HepG2 (cell line): ENCODE measurements around the gene THRAP3. TPM values are rescaled to one million over a fixed set of nuclear protein-coding genes. Genes with fewer than 3 reads are reported as not detected.
A peak's percentile ranks its signal among the peaks of the same experiment; 100 is the strongest.

Source experiments
- ATAC-seq: fragments of 200-7000 bp; cut with Tn5 transposase; 3 replicates; pipeline ENCODE4 v1.9.1; 2020; ENCODE audit warnings: mild to moderate bottlenecking, moderate library complexity
- BruUV-seq: library from RNA; stranded (reverse); fragments of 400-500 nt; replicated peaks from 2 replicates; lab custom pipeline; 2021; lab: Mats Ljungman, UMichigan
- CTCF ChIA-PET: fragments of 300-600 bp; formaldehyde crosslinking; extraction: SDS; loops from one replicate; lab custom pipeline; 2021; ENCODE audit warnings: low total read pairs, inconsistent platforms, low intra/inter-chr PET ratio; lab: Yijun Ruan, JAX
- POLR2A ChIA-PET: fragments of 350-600 bp; sonication (Branson Sonifier 250); formaldehyde crosslinking; loops from one replicate; lab custom pipeline; 2020; ENCODE audit warnings: antibody characterized with exemption, inconsistent platforms; lab: Yijun Ruan, JAX
- DNase-seq: peaks from one replicate; pipeline ENCODE4 v3.0.0-alpha.2; 2015; ENCODE audit warnings: low spot score
- FAIRE-seq: peaks from 3 replicates; lab custom pipeline; 2011; peaks lifted over from hg19 to GRCh38; lab: Jason Lieb, UNC
- H2AFZ ChIP-seq: one replicate; pipeline ENCODE4 v1.6.1; 2011; ENCODE audit warnings: low read length, inconsistent platforms
- H3K27ac ChIP-seq: fragments of 300-600 bp; 3 replicates; pipeline ENCODE4 v1.8.0; 2011; ENCODE audit warnings: mixed run types, mild to moderate bottlenecking, mixed read lengths, low read length, inconsistent platforms; ENCODE audit not compliant: insufficient read depth; ENCODE audit errors: extremely low read length
- H3K27me3 ChIP-seq, 2 experiments: fragments of 200-600 bp in 1 of 2; 2 replicates in 1 of 2; 3 replicates in 1 of 2; pipeline versions ENCODE4 v1.6.0 to v1.8.0; 2011; ENCODE audit warnings: low read length in 2 of 2, mild to moderate bottlenecking in 2 of 2, moderate library complexity in 2 of 2, inconsistent platforms in 1 of 2; ENCODE audit not compliant: insufficient read depth in 2 of 2, control insufficient read depth in 1 of 2
- H3K36me3 ChIP-seq, 2 experiments: fragments of 200-600 bp in 1 of 2; replicated peaks in 1 of 2; 2 replicates in 1 of 2; 3 replicates in 1 of 2; pipeline versions ENCODE4 v1.5.1 to v1.8.0; 2011; ENCODE audit warnings: low read length in 2 of 2, inconsistent platforms in 1 of 2; ENCODE audit not compliant: insufficient read depth in 2 of 2, control insufficient read depth in 1 of 2
- H3K4me1 ChIP-seq: 2 replicates; pipeline ENCODE4 v1.5.1; 2012; ENCODE audit warnings: low read length, inconsistent platforms; ENCODE audit not compliant: insufficient read depth
- H3K4me2 ChIP-seq: 2 replicates; pipeline ENCODE4 v1.6.0; 2011; ENCODE audit warnings: low read depth, low read length, inconsistent platforms
- H3K4me3 ChIP-seq, 3 experiments: fragments of 200-600 bp in 1 of 3; sonication (generic), shearing (Covaris generic) in 1 of 3; replicated peaks in 1 of 3; 2 replicates each; pipeline ENCODE4 v1.5.1; 2011 to 2016; ENCODE audit warnings: low read length in 3 of 3, inconsistent platforms in 2 of 3, low read depth in 2 of 3, mild to moderate bottlenecking in 2 of 3, control low read depth in 1 of 3, mixed read lengths in 1 of 3; ENCODE audit not compliant: insufficient read depth in 1 of 3
- H3K79me2 ChIP-seq: one replicate; pipeline ENCODE4 v1.6.1; 2011; ENCODE audit warnings: low read length, inconsistent platforms; ENCODE audit not compliant: insufficient read depth
- H3K9ac ChIP-seq: 2 replicates; pipeline ENCODE4 v1.6.0; 2011; ENCODE audit warnings: mild to moderate bottlenecking, low read depth, low read length, inconsistent platforms; ENCODE audit not compliant: insufficient read depth
- H3K9me3 ChIP-seq: 2 replicates; pipeline ENCODE4 v1.5.1; 2012; ENCODE audit warnings: mild to moderate bottlenecking, low read length
- H4K20me1 ChIP-seq: 2 replicates; pipeline ENCODE4 v1.6.0; 2011; ENCODE audit warnings: inconsistent platforms, mild to moderate bottlenecking, low read length, moderate library complexity; ENCODE audit not compliant: insufficient read depth
- BCL6 ChIP-seq: IDR thresholded peaks from 2 replicates; pipeline ENCODE4 v1.6.1; 2016; ENCODE audit warnings: missing genetic modification reagents, missing compliant biosample characterization
- GRHL1 ChIP-seq: sonication (generic); formaldehyde crosslinking; conservative IDR thresholded peaks from 2 replicates; pipeline ENCODE4 v1.8.0; 2022; ENCODE audit warnings: missing genetic modification reagents
- KDM1A ChIP-seq: IDR thresholded peaks from 2 replicates; pipeline ENCODE4 v1.6.1; 2016; ENCODE audit warnings: missing compliant biosample characterization
- ZNF121 ChIP-seq: sonication (generic); formaldehyde crosslinking; IDR thresholded peaks from 2 replicates; pipeline ENCODE4 v1.5.0; 2020; ENCODE audit warnings: mild to moderate bottlenecking, missing genetic modification reagents
- WGBS: methylation state at CpG from one replicate; pipeline ENCODE4 v1.1.6; 2017; ENCODE audit warnings: low lambda C conversion rate; 5-methylcytosine and 5-hydroxymethylcytosine counted together
- in situ Hi-C: cut with HindIII; loops from 2 replicates; pipeline ENCODE4 v1.10.0; 2017; ENCODE audit warnings: low pct_unique_long_range_greater_than_20kb; ENCODE audit not compliant: extremely low pct_ligation_motif_present
- intact Hi-C: fragments of 100-400 bp; cut with micrococcal nuclease; formaldehyde crosslinking; loops from one replicate; pipeline ENCODE4 v1.10.0; 2022; ENCODE audit not compliant: unreplicated experiment
- polyA plus RNA-seq, 8 experiments: library from polyadenylated mRNA; depleted of rRNA in 3 of 8; stranded (reverse) in 7 of 8; unstranded in 1 of 8; fragments of >200 nt; fragmentation: Illumina TruSeq in 4 of 8; extraction: Trizol in 4 of 8; gene quantifications; 2 replicates each; pipeline versions ENCODE4 v1.2.1 to v1.2.3, GENCODE V29; 2011 to 2016; ENCODE audit warnings: low read depth in 4 of 8, missing spikeins in 1 of 8, mixed read lengths in 1 of 8; ENCODE audit not compliant: insufficient read depth in 1 of 8
- total RNA-seq, 5 experiments: library from RNA; depleted of rRNA; stranded (reverse); fragments of >200 nt; fragmentation: Illumina TruSeq; extraction: Trizol; gene quantifications; 2 replicates each; pipeline ENCODE4 v1.2.3, GENCODE V29; 2016; ENCODE audit warnings: low read depth in 1 of 5

THRAP3 gene
- total and polyA plus RNA-seq, 2 of the 13 experiments (the other 11 are each of a cell fraction or from before 2014, with no cell fraction given), result 45.0 to 92.6 TPM

GRCh38 chr1:36203027-36203553 lies 21.2 kb upstream of the THRAP3 start:
- no peak overlapping the region for H3K27ac ChIP-seq
- H3K4me3 ChIP-seq, result peak overlapping the region in 2 of 3 experiments; percentile 41 to 63; a peak in 3 of 6 replicates
- POLR2A ChIA-PET, result interaction anchor here (1.1 kb wide), 1 partner anchor 46 kb away, joined by 4 read pairs; no protein-coding TSS in a partner anchor
- H3K27me3 ChIP-seq, result no peaks in the 10 kb centered on the region
- H3K9me3 ChIP-seq, result no peaks in the 10 kb centered on the region
- H2AFZ ChIP-seq, result no peak overlapping the region
- BruUV-seq, result no TSS peak
- no peaks in the 10 kb centered on the region for H3K79me2 ChIP-seq
- H3K36me3 ChIP-seq, result no peaks in the 10 kb centered on the region
- TF ChIP-seq BCL6 (CRISPR knock-in tag) (no peak), KDM1A (CRISPR knock-in tag) (0 out of 2 replicates have a peak, but pooled peaks have one; percentile 30), GRHL1 (CRISPR knock-in tag) (no peak), ZNF121 (CRISPR knock-in tag) (peak; percentile 76)
- intact Hi-C loops (no loop called here), in situ Hi-C loops (no loop called here)
- no peaks in the 10 kb centered on the region for H4K20me1 ChIP-seq
- H3K4me2 ChIP-seq, result peak overlapping the region; percentile 81
- peaks cover 52% of the 10 kb centered on the region for H3K4me1 ChIP-seq
- no peak for DNase-seq
- H3K9ac ChIP-seq, result peak overlapping the region; percentile 37; the same call in 1 of the 2 replicates
- 31% methylated on average over 3 of the region's 3 CpGs for WGBS
- no peak for FAIRE-seq
- CTCF ChIA-PET, result no interaction called here
- ATAC-seq, result no peak; the same call in 2 of the 3 replicates
